HUES64 (cell line): ENCODE measurements around the gene EVPL.

Experiments
- H3K27ac ChIP-seq: 2 replicates; pipeline ENCODE4 v1.7.0; 2013; ENCODE audit warnings: low read depth, low read length, inconsistent platforms
- H3K27me3 ChIP-seq: 2 replicates; pipeline ENCODE4 v1.6.1; 2013; ENCODE audit warnings: mild to moderate bottlenecking, low read length; ENCODE audit not compliant: insufficient read depth
- H3K36me3 ChIP-seq: 2 replicates; pipeline ENCODE4 v1.6.1; 2013; ENCODE audit warnings: mild to moderate bottlenecking, low read length; ENCODE audit not compliant: insufficient read depth
- H3K4me1 ChIP-seq: 2 replicates; pipeline ENCODE4 v1.6.1; 2013; ENCODE audit warnings: mild to moderate bottlenecking, low read length, moderate library complexity; ENCODE audit not compliant: insufficient read depth
- H3K4me3 ChIP-seq: 2 replicates; pipeline ENCODE4 v1.5.1; 2013; ENCODE audit warnings: mild to moderate bottlenecking, low read length, moderate library complexity
- H3K9ac ChIP-seq: 2 replicates; pipeline ENCODE4 v1.6.1; 2013; ENCODE audit warnings: mild to moderate bottlenecking, low read depth, low read length
- H3K9me3 ChIP-seq: 2 replicates; pipeline ENCODE4 v1.6.1; 2013; ENCODE audit warnings: low read depth, low read length; ENCODE audit not compliant: insufficient read depth
- WGBS: fragments of 150-250, 120-280 bp; methylation state at CpG from one replicate; pipeline ENCODE4 v1.1.7; 2013; ENCODE audit warnings: missing lambda C conversion rate; 5-methylcytosine and 5-hydroxymethylcytosine counted together

The EVPL gene

DNA sequence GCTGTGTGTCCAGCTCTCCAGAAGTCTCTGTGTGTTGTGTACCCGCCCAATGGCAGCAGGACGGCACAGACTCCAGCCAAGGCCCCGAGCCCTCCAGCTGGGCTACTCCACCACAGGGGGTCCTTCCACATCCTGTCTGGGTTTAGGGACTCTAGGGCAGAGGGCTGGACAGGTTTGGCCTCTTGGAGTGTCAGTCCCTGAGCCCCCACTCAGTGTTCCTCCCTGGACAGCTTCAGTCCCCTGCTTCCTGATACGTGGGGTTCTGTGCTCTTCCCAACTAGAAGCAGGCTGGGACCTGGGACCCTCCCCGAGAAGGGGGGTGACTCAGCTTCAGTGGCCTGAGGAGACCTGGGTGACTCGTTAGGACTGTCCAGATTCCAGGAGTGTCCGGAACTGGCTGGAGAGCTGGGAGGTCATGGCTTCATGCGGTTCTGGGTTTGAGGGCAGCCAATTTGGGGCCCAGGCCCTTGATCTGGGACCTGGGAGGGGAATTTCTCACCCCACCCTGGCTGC lies 22.3 kb downstream of the EVPL start:
- Histone ChIP-seq H3K9me3 (no peaks in the 10 kb centered on the region), H3K27me3 (no peaks in the 10 kb centered on the region), H3K4me3 (no peak overlapping the region), H3K4me1 (no peaks in the 10 kb centered on the region), H3K9ac (no peak overlapping the region), H3K36me3 (peaks cover 14% of the 10 kb centered on the region), H3K27ac (no peak overlapping the region)
- WGBS, result 82% methylated on average over 8 of the region's 8 CpGs

DNA sequence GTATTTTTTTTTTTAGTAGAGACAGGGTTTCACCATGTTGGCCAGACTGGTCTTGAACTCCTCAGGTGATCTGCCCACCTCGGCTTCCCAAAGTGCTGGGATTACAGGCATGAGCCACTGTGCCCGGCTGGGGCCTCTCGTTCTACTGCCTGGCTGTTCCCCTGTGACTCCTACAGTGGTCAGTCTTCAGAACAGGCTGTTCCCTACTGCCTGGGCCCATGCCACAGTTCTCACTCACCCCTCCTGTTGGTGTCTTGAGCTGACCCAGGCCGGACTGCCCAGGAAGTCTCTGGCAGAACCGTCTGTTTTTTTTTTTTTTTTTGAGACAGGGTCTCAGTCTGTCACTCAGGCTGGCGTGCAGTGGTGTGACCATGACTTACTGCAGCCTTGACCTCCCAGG lies 23.2 kb downstream of the EVPL start:
- Histone ChIP-seq H3K36me3 (peaks cover 14% of the 10 kb centered on the region), H3K9me3 (no peaks in the 10 kb centered on the region), H3K9ac (no peak overlapping the region), H3K4me1 (no peaks in the 10 kb centered on the region), H3K4me3 (no peak overlapping the region), H3K27me3 (no peaks in the 10 kb centered on the region), H3K27ac (no peak overlapping the region)
- WGBS, result 96% methylated on average over 6 of the region's 6 CpGs

DNA sequence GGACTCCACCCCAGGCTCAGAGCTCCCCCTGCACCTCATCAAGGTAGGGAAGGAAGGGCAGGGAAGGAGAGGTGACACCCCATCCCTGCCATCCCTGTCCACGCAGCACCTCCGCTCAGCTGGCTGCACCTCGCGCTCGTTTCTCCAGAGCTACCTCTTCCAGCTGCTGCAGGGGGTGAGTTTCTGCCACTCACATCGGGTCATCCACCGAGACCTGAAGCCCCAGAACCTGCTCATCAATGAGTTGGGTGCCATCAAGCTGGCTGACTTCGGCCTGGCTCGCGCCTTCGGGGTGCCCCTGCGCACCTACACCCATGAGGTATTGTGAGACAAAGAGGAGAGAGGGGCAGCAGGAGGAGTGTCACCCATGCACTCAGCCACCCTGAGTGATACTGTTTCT lies 25.0 kb downstream of the EVPL start:
- Histone ChIP-seq H3K9me3 (no peaks in the 10 kb centered on the region), H3K27me3 (no peaks in the 10 kb centered on the region), H3K4me1 (no peaks in the 10 kb centered on the region), H3K27ac (no peak overlapping the region), H3K9ac (no peak overlapping the region), H3K36me3 (peaks cover 14% of the 10 kb centered on the region), H3K4me3 (no peak overlapping the region)
- WGBS, result 96% methylated on average over 12 of the region's 12 CpGs

DNA sequence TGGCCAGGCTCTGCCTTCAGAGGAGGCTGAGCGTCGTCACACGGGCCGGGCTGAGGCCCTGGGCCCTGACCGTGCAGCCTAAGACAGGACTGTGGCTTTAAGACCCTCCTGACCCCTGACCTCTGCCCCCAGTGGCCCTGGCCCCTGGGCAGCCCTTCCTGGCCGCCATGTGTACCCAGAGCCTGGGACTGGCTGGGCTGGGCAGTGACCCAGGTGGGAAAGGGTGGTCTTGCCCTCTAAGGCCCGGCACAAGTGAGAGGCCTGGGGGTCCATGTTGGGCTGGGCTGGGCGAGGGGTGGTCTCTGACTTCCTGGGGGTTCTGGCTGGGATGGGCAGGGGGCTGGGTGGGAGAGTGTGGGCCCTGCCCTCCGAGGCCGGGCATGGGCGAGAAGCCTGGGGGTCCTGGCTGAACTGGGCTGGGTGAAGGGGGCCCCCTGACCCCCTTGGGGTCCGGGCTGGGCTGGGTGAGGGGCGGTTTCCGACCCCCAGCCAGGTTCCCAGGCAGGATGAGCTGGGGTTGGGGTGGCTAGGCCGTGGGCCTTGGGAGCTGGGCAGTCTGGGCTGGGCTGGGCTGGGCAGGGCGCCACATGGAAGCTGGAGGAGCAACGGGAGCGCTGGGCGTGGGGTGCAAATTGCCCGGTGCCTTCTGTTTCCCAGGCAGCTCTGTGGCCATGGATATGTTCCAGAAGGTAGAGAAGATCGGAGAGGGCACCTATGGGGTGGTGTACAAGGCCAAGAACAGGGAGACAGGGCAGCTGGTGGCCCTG lies 26.2 kb downstream of the EVPL start, which contains the start of gene CDK3:
CDK3 (plus strand) TSS at position 101 of the 767 bp plus-strand sequence; CDS start at position 672, 571 bp downstream.
- 90% methylated on average over 21 of the region's 21 CpGs for WGBS
- Histone ChIP-seq H3K9ac (no peak within 1 kb of the TSS), H3K36me3 (peaks cover 14% of the 10 kb centered on the region), H3K9me3 (no peaks in the 10 kb centered on the region), H3K27ac (no peak within 1 kb of the TSS; the same call in 1 of the 2 replicates), H3K27me3 (no peaks in the 10 kb centered on the region), H3K4me3 (no peak within 1 kb of the TSS), H3K4me1 (no peaks in the 10 kb centered on the region)

DNA sequence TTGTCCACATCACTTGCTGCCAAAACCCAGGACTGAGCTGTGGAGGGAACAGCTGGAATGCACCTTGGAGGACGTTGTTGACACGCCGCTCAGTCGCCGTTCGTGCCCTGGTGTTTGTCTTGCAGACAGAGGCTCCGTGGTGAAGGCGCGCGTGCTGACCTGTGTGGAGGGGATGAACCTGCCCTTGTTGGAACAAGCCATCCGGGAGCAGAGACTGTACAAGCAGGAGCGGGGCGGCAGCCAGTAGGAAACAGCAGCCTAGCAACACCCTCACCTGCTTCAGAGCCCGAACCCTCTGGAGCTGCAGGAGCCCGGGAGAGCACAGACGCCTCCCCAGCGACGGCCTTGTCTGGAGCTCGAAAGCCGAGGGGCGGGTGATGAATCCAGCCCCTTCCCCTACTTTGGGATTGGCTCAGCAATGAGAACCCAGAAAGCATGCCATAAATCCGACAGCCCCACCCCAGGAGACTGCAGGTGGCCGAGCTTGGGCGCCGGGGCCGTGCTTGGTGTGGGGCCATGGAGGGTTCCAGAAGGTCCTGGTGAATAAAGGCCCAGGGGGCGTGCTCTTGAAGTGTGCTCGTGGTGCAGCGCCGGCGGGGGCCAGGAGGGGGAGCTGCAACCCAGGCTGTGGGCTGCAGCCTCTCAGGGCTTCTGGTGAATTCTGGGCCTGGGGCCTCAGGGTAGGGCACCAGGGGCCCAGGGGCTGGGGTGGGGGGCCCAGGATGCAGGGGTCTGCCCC lies 26.9 kb downstream of the EVPL start:
- Histone ChIP-seq H3K4me1 (no peaks in the 10 kb centered on the region), H3K27ac (no peak overlapping the region; the same call in 1 of the 2 replicates), H3K36me3 (peaks cover 16% of the 10 kb centered on the region), H3K9ac (no peak overlapping the region), H3K9me3 (no peaks in the 10 kb centered on the region), H3K27me3 (no peaks in the 10 kb centered on the region), H3K4me3 (no peak overlapping the region)
- WGBS, result 75% methylated on average over 31 of the region's 31 CpGs

DNA sequence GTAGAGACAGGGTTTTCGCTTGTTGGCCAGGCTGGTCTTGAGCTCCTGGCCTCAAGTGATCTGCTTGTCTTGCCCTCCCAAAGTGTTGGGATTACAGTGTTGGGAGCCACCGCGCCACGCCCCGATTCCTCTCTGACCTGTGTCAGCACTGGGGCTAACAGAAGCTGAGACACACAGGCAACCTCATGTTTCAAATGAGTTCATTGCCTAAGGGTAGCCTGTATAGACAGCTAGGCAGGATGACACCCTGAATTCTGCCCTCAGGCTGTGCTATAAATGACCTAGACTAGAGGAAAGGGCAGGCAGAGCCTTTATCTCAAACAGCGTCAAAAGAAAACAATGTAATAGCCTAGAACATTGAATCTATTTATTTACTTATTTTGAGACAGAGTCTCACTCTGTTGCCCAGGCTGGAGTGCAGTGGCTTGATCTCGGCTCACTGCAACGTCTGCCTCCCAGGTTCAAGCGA lies 28.7 kb downstream of the EVPL start:
- Histone ChIP-seq H3K9ac (no peak overlapping the region), H3K4me1 (no peaks in the 10 kb centered on the region), H3K27me3 (no peaks in the 10 kb centered on the region), H3K27ac (no peak overlapping the region), H3K9me3 (no peaks in the 10 kb centered on the region), H3K36me3 (peaks cover 17% of the 10 kb centered on the region), H3K4me3 (no peak overlapping the region)
- 96% methylated on average over 9 of the region's 9 CpGs for WGBS

DNA sequence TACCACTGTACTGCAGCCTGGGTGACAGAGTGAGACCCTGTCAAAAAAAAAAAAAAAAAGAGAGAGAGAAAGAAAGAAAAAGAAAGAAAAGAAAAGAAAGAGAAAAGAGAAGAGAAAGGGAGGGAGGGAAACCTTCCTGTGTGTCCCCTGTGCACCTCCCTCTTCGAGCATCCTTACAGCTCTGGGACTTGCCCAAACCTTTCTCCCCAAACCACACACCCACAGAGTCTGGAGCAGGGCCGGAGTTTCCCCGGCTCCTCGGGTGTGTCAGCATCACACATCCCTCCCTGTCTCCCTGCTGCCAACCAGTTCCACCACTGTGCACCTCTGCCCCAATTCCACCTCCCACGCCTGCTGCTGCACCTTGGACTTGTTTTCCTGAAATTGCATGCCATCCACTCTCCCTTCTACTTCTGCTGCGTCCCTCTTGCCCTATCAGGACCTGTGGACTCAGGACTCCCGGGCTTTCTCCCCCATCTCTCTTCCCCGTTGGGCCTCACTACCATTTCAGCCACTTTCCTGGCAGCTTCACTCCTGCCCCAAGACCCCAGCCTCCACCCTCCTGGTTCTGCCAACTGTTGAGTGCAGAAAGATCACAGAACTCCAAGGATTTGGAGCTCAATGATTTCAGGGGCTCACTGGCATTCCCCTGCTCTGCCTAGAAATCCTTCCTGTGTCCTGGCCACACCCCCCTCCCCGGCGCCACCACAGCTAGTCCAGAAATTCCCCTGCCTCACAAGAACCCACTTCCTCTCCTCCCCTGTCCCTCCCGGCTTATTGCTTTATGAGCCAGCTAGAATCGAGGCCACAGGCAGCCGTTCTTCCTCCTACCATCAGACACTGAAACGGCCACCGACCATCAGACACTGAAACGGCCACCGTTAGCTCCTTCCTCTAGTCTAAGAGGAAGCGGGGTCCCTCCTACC lies 30.2 kb downstream of the EVPL start:
- WGBS, result 83% methylated on average over 18 of the region's 18 CpGs
- H3K9ac ChIP-seq, result no peak overlapping the region
- H3K36me3 ChIP-seq, result peaks cover 11% of the 10 kb centered on the region; the same call in 1 of the 2 replicates

DNA sequence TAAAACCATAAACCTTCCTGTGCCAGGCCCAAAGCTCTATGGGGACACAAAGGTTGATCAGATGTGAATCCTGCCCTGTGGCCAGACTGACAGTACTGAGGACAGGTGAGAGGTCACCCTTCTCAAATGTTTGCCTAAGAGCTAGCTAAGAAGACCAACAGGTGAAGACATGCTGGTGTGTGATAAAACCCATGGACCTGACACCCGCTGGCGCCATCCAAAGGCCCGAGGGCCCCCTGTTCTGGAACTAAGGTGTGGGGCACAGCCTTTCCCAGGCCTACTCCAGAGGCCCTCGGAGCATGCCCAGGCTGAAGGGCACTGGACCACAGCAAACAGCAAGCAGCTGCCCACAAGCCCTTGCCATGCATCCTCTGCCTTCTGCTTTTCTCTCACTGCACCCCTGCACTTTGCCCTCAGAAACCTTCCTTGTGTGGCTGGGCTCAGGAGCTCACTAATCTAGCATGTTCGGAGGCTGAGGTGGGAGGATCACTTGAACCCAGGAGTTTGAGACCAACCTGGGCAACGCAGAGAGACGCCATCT lies 31.7 kb downstream of the EVPL start:
- H3K9me3 ChIP-seq, result no peaks in the 10 kb centered on the region
- 95% methylated on average over 7 of the region's 7 CpGs for WGBS
- peaks cover 15% of the 10 kb centered on the region; the same call in 1 of the 2 replicates for H3K36me3 ChIP-seq
- H3K4me3 ChIP-seq, result no peak overlapping the region
- no peak overlapping the region for H3K27ac ChIP-seq
- no peaks in the 10 kb centered on the region for H3K27me3 ChIP-seq
- no peak overlapping the region for H3K9ac ChIP-seq
- H3K4me1 ChIP-seq, result no peaks in the 10 kb centered on the region

More for the DNA sequence above, 30.2 kb downstream of the EVPL start:
- Histone ChIP-seq H3K27ac (no peak overlapping the region), H3K4me1 (no peaks in the 10 kb centered on the region), H3K27me3 (no peaks in the 10 kb centered on the region), H3K4me3 (no peak overlapping the region), H3K9me3 (no peaks in the 10 kb centered on the region)

DNA sequence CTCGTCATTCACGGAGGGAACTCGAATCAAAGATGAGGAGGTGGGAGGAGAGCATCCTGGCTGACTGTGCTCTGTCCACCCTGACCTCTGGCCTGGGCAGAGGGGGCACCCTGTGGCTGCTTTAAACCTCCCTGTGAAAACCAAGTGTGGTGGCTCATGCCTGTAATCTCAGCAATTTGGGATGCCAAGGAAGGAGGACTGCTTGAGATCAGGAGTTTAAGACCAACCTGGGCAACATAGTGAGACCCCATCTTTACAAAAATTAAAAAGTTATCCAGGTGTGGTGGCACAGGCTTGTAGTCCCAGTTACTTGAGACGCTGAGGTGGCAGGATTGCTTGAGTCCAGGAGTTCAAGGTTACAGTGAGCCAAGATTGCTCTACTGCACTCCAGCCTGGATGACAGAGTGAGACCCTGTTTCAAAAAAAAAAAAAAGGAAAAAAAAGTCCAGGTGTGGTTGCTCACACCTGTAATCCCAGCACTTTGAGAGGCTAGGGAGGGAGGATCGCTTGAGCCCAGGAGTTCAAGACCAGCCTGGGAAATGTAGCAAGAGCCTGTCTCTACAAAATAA lies 32.2 kb downstream of the EVPL start:
- H3K36me3 ChIP-seq, result peaks cover 15% of the 10 kb centered on the region; the same call in 1 of the 2 replicates
- no peaks in the 10 kb centered on the region for H3K4me1 ChIP-seq
- no peak overlapping the region for H3K9ac ChIP-seq
- WGBS, result 96% methylated on average over 5 of the region's 5 CpGs
- no peak overlapping the region for H3K4me3 ChIP-seq
- no peaks in the 10 kb centered on the region for H3K27me3 ChIP-seq
- no peaks in the 10 kb centered on the region for H3K9me3 ChIP-seq
- H3K27ac ChIP-seq, result no peak overlapping the region

DNA sequence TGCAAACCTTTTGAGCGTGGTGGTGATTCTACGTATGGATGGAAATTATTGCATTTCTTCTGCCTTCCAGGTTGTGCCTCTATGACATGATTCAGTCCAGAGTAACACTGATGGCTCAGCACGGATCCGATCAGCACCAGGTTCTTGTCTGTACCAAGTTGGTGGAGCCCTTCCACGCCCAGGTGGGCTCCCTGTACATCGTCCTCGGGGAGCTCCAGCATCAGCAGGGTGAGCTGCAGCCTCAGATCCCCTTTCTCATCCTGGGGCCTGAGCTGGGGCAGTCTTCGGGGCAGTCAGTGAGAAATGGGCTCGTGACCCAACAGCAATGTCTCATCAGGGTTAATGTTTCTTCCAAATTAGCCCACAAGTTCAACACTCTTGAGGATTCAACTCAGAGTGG lies 35.7 kb downstream of the EVPL start:
- Histone ChIP-seq H3K9me3 (no peaks in the 10 kb centered on the region), H3K4me1 (no peaks in the 10 kb centered on the region), H3K36me3 (peaks cover 23% of the 10 kb centered on the region), H3K27ac (no peak overlapping the region), H3K9ac (no peak overlapping the region), H3K4me3 (no peak overlapping the region), H3K27me3 (no peaks in the 10 kb centered on the region)
- WGBS, result 85% methylated on average over 9 of the region's 9 CpGs
